HepG2 (cell line): Measurements from ENCODE around the gene FAM20C. TPM values are rescaled to one million over a fixed set of nuclear protein-coding genes. Genes with fewer than 3 reads are reported as not detected.

Experiments used
- BCL6 ChIP-seq: IDR thresholded peaks from 2 replicates; pipeline ENCODE4 v1.6.1; 2016; ENCODE audit warnings: missing genetic modification reagents, missing compliant biosample characterization
- DR1 ChIP-seq: sonication (generic); formaldehyde crosslinking; IDR thresholded peaks from 2 replicates; pipeline ENCODE4 v1.8.0; 2021; ENCODE audit warnings: mild to moderate bottlenecking, missing genetic modification reagents, inconsistent platforms
- FOXP4 ChIP-seq: sonication (generic); formaldehyde crosslinking; IDR thresholded peaks from 2 replicates; pipeline ENCODE4 v1.4.0; 2020; ENCODE audit warnings: missing genetic modification reagents
- IRF2 ChIP-seq: IDR thresholded peaks from 2 replicates; pipeline ENCODE4 v1.6.1; 2018; ENCODE audit warnings: missing genetic modification reagents, missing compliant biosample characterization
- ISL2 ChIP-seq: sonication (generic); formaldehyde crosslinking; IDR thresholded peaks from 2 replicates; pipeline ENCODE4 v1.5.0; 2020; ENCODE audit warnings: missing genetic modification reagents
- JARID2 ChIP-seq: sonication (generic); formaldehyde crosslinking; IDR thresholded peaks from 2 replicates; pipeline ENCODE4 v1.8.1; 2023; ENCODE audit warnings: missing genetic modification reagents, inconsistent platforms; ENCODE audit not compliant: insufficient replicate concordance
- KDM5B ChIP-seq: sonication (generic); formaldehyde crosslinking; IDR thresholded peaks from 2 replicates; pipeline ENCODE4 v1.4.0; 2020; ENCODE audit warnings: missing genetic modification reagents, mild to moderate bottlenecking, borderline replicate concordance
- KLF16 ChIP-seq, 2 experiments: sonication (generic) in 1 of 2; formaldehyde crosslinking in 1 of 2; IDR thresholded peaks; 2 replicates each; pipeline versions ENCODE4 v1.6.1 to v1.8.0; 2016 to 2023; ENCODE audit warnings: missing genetic modification reagents in 2 of 2, missing compliant biosample characterization in 1 of 2
- THRA ChIP-seq: sonication (generic); formaldehyde crosslinking; IDR thresholded peaks from 2 replicates; pipeline ENCODE4 v1.4.0; 2020; ENCODE audit warnings: missing genetic modification reagents, borderline replicate concordance
- ZBTB1 ChIP-seq: sonication (generic); formaldehyde crosslinking; IDR thresholded peaks from 2 replicates; pipeline ENCODE4 v1.4.0; 2020; ENCODE audit warnings: missing genetic modification reagents, borderline replicate concordance
- ZFX ChIP-seq: sonication (generic); formaldehyde crosslinking; IDR thresholded peaks from 2 replicates; pipeline ENCODE4 v1.4.0; 2020; ENCODE audit warnings: mild to moderate bottlenecking, low read depth, missing genetic modification reagents, moderate library complexity
- ZNF331 ChIP-seq: sonication (generic); formaldehyde crosslinking; IDR thresholded peaks from 2 replicates; pipeline ENCODE4 v1.4.0; 2020; ENCODE audit warnings: missing genetic modification reagents
- ZNF567 ChIP-seq: sonication (generic); formaldehyde crosslinking; IDR thresholded peaks from 2 replicates; pipeline ENCODE4 v1.8.1; 2023; ENCODE audit warnings: mild to moderate bottlenecking, missing genetic modification reagents, borderline replicate concordance
- ZNF577 ChIP-seq: sonication (generic); formaldehyde crosslinking; IDR thresholded peaks from 2 replicates; pipeline ENCODE4 v1.4.0; 2020; ENCODE audit warnings: mild to moderate bottlenecking, low read depth, missing genetic modification reagents, borderline replicate concordance
- ZNF646 ChIP-seq: sonication (generic); formaldehyde crosslinking; IDR thresholded peaks from 2 replicates; pipeline ENCODE4 v1.9.0; 2021; ENCODE audit warnings: mild to moderate bottlenecking, missing genetic modification reagents
- polyA plus RNA-seq, 8 experiments: library from polyadenylated mRNA; depleted of rRNA in 3 of 8; stranded (reverse) in 7 of 8; unstranded in 1 of 8; fragments of >200 nt; fragmentation: Illumina TruSeq in 4 of 8; extraction: Trizol in 4 of 8; gene quantifications; 2 replicates each; pipeline versions ENCODE4 v1.2.1 to v1.2.3, GENCODE V29; 2011 to 2016; ENCODE audit warnings: low read depth in 4 of 8, missing spikeins in 1 of 8, mixed read lengths in 1 of 8; ENCODE audit not compliant: insufficient read depth in 1 of 8
- total RNA-seq, 5 experiments: library from RNA; depleted of rRNA; stranded (reverse); fragments of >200 nt; fragmentation: Illumina TruSeq; extraction: Trizol; gene quantifications; 2 replicates each; pipeline ENCODE4 v1.2.3, GENCODE V29; 2016; ENCODE audit warnings: low read depth in 1 of 5
- TF ChIP-seq, protein P1 (sequence below): sonication (generic); formaldehyde crosslinking; IDR thresholded peaks from 2 replicates; pipeline ENCODE4 v1.4.0; 2020; ENCODE audit warnings: mild to moderate bottlenecking, missing genetic modification reagents

FAM20C gene
- total and polyA plus RNA-seq, 2 of the 13 experiments (the other 11 are each of a cell fraction or from before 2014, with no cell fraction given), result 11.9 to 19.9 TPM

DNA sequence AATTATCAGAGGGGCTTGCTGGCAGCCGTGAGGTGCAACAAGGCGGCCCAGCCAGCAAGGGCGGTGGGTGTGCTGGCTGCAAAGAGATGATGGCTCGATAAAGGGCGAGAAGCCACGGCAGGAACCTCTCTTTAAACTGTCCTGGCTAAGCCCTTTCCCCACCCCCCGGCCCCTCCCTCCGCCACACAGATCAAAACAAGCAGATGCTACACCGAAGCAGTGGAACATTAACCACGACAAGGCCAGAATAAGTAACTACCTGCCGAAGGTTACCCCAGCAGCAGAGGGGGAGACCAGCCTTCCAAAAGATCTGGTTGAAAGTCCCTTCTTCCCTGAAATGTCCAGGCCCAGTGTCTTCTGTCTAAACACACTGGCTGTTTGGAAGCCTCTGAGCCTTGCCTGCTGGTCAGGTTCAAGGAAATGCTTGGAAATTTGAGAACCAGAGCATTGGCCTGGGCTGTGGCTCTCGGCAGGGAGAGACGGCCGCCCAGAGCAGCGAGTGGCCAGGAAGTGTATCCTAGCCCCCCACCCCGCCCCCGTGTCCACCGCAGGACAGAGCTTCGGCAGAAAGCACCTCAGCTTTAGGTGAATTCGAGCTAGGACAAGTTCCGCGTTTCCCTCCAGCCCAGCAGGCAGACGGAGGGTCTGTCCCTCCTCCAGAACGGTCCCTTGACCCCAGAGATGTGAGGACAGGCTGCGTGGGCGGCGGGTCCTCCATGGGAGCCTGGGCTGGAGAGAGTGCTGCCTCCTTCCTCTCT is 2.1 kb downstream of the FAM20C start (continued):
- TF ChIP-seq ZNF646 (no peak), ZNF567 (CRISPR knock-in tag) (no peak), ZFX (CRISPR knock-in tag) (peak; percentile 84), DR1 (0 out of 2 replicates have a peak, but pooled peaks have one; percentile 38), ZNF331 (peak; percentile 10; the same call in 1 of the 2 replicates), KDM5B (CRISPR knock-in tag) (no peak), ZNF577 (CRISPR knock-in tag) (no peak), IRF2 (CRISPR knock-in tag) (peak; percentile 42), JARID2 (CRISPR knock-in tag) (no peak), THRA (CRISPR knock-in tag) (0 out of 2 replicates have a peak, but pooled peaks have one; percentile 7), KLF16 (CRISPR knock-in tag; IDR thresholded peaks at IDR 0.05) (peak in 1 of 2 experiments; percentile 74; a peak in 1 of 4 replicates), BCL6 (CRISPR knock-in tag) (peak; percentile 52; the same call in 1 of the 2 replicates), FOXP4 (peak; percentile 58; the same call in 1 of the 2 replicates), ZBTB1 (CRISPR knock-in tag) (no peak), ISL2 (CRISPR knock-in tag) (peak; percentile 15; the same call in 1 of the 2 replicates)
- TF ChIP-seq, protein P1, sequence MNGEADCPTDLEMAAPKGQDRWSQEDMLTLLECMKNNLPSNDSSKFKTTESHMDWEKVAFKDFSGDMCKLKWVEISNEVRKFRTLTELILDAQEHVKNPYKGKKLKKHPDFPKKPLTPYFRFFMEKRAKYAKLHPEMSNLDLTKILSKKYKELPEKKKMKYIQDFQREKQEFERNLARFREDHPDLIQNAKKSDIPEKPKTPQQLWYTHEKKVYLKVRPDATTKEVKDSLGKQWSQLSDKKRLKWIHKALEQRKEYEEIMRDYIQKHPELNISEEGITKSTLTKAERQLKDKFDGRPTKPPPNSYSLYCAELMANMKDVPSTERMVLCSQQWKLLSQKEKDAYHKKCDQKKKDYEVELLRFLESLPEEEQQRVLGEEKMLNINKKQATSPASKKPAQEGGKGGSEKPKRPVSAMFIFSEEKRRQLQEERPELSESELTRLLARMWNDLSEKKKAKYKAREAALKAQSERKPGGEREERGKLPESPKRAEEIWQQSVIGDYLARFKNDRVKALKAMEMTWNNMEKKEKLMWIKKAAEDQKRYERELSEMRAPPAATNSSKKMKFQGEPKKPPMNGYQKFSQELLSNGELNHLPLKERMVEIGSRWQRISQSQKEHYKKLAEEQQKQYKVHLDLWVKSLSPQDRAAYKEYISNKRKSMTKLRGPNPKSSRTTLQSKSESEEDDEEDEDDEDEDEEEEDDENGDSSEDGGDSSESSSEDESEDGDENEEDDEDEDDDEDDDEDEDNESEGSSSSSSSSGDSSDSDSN (CRISPR knock-in tag), result peak; percentile 23; the same call in 1 of the 2 replicates
